GM10248 (cell line): ENCODE data around the gene IMPG2.
"Not testable (repeated sequence)": the region's sequence is repeated elsewhere in the genome, so short reads cannot be mapped to it uniquely, and the experiment has no call there.

Experiments used
- CTCF ChIA-PET: fragments of 300-600 bp; sonication (Branson Sonifier 250); formaldehyde crosslinking; extraction: SDS; loops from one replicate; lab custom pipeline; 2021; ENCODE audit warnings: antibody characterized with exemption; lab: Yijun Ruan, JAX
- POLR2A ChIA-PET: fragments of 350-650 bp; sonication (Branson Sonifier 250); formaldehyde crosslinking; extraction: SDS; loops from one replicate; lab custom pipeline; 2020; ENCODE audit warnings: antibody characterized with exemption; lab: Yijun Ruan, JAX
- DNase-seq: peaks from one replicate; pipeline ENCODE4 v3.0.0; 2012; ENCODE audit errors: extremely low spot score
- CTCF ChIP-seq: IDR thresholded peaks from 2 replicates; pipeline ENCODE4 v1.5.1; 2012; ENCODE audit warnings: mild to moderate bottlenecking, low read depth; ENCODE audit errors: extremely low read depth, missing control alignments, control extremely low read depth

IMPG2 gene

GRCh38 chr3:101325393-101326134, 5.2 kb upstream of the IMPG2 start:
- ChIA-PET CTCF (interaction anchor here (1.3 to 2.3 kb wide), 3 partner anchors 8 to 13 kb away, joined by 6 to 8 read pairs (median 7); no protein-coding TSS in a partner anchor), POLR2A (no interaction called here)
- no peak for TF ChIP-seq CTCF
- DNase-seq, result no peak

GRCh38 chr3:101319531-101319930, 844 bp downstream of the IMPG2 start:
- no peak for DNase-seq
- POLR2A ChIA-PET, result no interaction called here
- CTCF ChIA-PET, result no interaction called here
- no peak for TF ChIP-seq CTCF

- no peak for DNase-seq
- CTCF ChIA-PET, result no interaction called here
- POLR2A ChIA-PET, result no interaction called here
- TF ChIP-seq CTCF, result no peak
These were observed 7.8 kb downstream of the IMPG2 start for GRCh38 chr3:101312545-101312944.

GRCh38 chr3:101311676-101312075, 8.7 kb downstream of the IMPG2 start:
- no peak for TF ChIP-seq CTCF
- ChIA-PET CTCF (interaction anchor here (0.9 kb wide), 1 partner anchor 9 kb away, joined by 4 read pairs; no protein-coding TSS in a partner anchor), POLR2A (no interaction called here)
- DNase-seq, result no peak

- TF ChIP-seq CTCF, result no peak
- ChIA-PET POLR2A (interaction anchor here (0.6 kb wide), 1 partner anchor 280 kb away, joined by 5 read pairs; no protein-coding TSS in a partner anchor), CTCF (interaction anchor here (0.9 to 1.1 kb wide), 2 partner anchors 9 to 10 kb away, joined by 4 to 5 read pairs; no protein-coding TSS in a partner anchor)
- no peak for DNase-seq
These were observed 9.4 kb downstream of the IMPG2 start for GRCh38 chr3:101310978-101311375.

GRCh38 chr3:101308147-101308772, 12.1 kb downstream of the IMPG2 start:
- POLR2A ChIA-PET, CTCF ChIA-PET, DNase-seq: not testable (repeated sequence)

GRCh38 chr3:101303836-101304235, 16.5 kb downstream of the IMPG2 start:
- no peak for DNase-seq
- ChIA-PET CTCF (interaction anchor here (1.2 to 1.4 kb wide), 2 partner anchors 9 to 12 kb away, joined by 3 to 4 read pairs; no protein-coding TSS in a partner anchor), POLR2A (no interaction called here)
- no peak for TF ChIP-seq CTCF
